GM12878 (cell line): ENCODE data around the gene IL37.

Experiments used
- BHLHE40 ChIP-seq, 2 experiments: fragments of 450-650 bp in 1 of 2; IDR thresholded peaks; 2 replicates each; pipeline ENCODE4 v1.6.1; 2011 to 2017; ENCODE audit warnings: low read depth in 2 of 2, borderline replicate concordance in 1 of 2, improper control_type of control experiment in 1 of 2, low read length in 1 of 2, mild to moderate bottlenecking in 1 of 2
- SIN3A ChIP-seq: IDR thresholded peaks from 2 replicates; pipeline ENCODE4 v1.6.1; 2012; ENCODE audit warnings: low read depth, low read length, improper control_type of control experiment
- TAF1 ChIP-seq: IDR thresholded peaks from 2 replicates; pipeline ENCODE4 v1.6.1; 2011; ENCODE audit warnings: mild to moderate bottlenecking, low read depth, low read length, borderline replicate concordance
- TF ChIP-seq, protein P1 (sequence below): fragments of 450-650 bp; IDR thresholded peaks from 2 replicates; pipeline ENCODE4 v1.6.1; 2017; ENCODE audit warnings: mild to moderate bottlenecking

DNA sequence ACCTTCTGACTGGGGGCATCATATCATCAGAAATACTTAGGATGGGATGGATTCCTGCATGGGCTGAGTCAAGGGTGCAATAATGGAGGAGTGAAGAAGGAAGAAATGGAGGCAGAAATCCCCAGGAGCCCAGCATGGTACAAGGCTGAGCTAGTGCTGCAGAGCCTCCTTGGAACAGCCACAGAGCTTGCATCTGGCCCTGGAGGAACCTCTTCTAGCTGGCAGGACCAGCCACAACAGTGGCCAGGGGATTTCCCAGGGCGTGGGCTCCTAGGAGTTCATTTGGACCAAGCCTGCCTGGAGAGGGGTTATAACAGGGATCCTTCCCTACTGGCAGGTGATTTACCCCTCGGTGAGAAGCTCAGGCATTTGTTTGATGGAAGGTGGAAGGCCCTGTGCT, 4.7 kb upstream of the IL37 start:
- TF ChIP-seq TAF1 (no peak), BHLHE40 (IDR thresholded peaks at IDR 0.05; ENCODE audit: borderline replicate concordance in 1 of 2, low read depth in 2 of 2, low read length in 1 of 2) (no peak), SIN3A (no peak)
- TF ChIP-seq, protein P1, sequence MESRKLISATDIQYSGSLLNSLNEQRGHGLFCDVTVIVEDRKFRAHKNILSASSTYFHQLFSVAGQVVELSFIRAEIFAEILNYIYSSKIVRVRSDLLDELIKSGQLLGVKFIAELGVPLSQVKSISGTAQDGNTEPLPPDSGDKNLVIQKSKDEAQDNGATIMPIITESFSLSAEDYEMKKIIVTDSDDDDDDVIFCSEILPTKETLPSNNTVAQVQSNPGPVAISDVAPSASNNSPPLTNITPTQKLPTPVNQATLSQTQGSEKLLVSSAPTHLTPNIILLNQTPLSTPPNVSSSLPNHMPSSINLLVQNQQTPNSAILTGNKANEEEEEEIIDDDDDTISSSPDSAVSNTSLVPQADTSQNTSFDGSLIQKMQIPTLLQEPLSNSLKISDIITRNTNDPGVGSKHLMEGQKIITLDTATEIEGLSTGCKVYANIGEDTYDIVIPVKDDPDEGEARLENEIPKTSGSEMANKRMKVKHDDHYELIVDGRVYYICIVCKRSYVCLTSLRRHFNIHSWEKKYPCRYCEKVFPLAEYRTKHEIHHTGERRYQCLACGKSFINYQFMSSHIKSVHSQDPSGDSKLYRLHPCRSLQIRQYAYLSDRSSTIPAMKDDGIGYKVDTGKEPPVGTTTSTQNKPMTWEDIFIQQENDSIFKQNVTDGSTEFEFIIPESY: no peak
